ENCODE measurements around the gene DSTYK.

DSTYK gene

DNA sequence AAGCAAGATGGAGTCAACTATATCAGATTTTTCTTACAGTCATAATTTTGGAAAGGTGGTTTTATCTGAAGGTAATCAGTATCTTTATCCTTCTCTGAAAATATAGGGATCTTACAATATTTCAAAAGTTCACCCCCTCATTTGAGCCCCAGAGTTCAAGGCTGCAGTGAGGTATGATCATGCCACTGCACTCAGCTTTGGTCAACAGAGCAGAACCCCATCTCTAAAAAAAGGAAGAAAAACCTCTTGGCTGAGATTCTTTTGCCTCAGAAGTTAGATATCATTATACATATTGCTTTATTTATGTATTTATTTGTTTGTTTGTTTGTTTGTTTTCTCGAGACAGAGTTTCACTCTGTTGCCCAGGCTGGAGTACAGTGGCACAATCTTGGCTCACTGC, 78.2 kb downstream of the DSTYK start:
- no peak for DNase-seq (ENCODE audit: low read depth in 2 of 2)
- TF ChIP-seq, protein P1, sequence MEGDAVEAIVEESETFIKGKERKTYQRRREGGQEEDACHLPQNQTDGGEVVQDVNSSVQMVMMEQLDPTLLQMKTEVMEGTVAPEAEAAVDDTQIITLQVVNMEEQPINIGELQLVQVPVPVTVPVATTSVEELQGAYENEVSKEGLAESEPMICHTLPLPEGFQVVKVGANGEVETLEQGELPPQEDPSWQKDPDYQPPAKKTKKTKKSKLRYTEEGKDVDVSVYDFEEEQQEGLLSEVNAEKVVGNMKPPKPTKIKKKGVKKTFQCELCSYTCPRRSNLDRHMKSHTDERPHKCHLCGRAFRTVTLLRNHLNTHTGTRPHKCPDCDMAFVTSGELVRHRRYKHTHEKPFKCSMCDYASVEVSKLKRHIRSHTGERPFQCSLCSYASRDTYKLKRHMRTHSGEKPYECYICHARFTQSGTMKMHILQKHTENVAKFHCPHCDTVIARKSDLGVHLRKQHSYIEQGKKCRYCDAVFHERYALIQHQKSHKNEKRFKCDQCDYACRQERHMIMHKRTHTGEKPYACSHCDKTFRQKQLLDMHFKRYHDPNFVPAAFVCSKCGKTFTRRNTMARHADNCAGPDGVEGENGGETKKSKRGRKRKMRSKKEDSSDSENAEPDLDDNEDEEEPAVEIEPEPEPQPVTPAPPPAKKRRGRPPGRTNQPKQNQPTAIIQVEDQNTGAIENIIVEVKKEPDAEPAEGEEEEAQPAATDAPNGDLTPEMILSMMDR (IDR thresholded peaks at IDR 0.05; ENCODE audit: low read depth, low read length), result no peak

DNA sequence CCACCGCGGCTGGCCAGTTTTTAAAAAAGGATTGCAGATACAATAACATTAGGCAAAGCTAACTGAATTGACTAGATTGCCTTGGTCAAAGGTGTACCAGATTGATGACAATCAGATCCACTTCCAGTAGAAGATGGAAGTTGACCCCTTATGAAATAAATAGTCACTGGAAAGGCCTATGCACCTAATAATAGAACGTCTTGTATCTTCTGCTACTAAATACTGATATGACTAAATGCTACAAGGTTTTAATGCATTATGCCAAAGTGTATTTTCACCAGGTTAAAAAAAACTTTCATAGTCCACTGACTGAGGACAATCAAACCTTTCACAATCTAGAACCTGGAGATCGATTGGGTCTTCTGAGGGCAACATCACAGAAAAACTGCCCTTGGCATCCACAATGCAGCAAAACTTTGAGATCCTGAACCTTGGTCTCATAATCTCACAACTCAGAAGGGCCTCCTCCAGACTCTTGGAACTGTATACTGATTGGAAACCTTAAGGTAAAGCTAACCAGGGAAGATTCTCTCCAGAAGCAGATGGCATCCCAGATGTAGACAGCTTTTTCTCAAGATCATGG, 82.0 kb downstream of the DSTYK start:
- H3K4me3 ChIP-seq (replicated peaks in 1 of 2; ENCODE audit: low read depth in 2 of 2, low read length in 2 of 2), result no peak overlapping the region
- DNase-seq (ENCODE audit: low read depth in 2 of 2), result no peak
- TF ChIP-seq, protein P1 (IDR thresholded peaks at IDR 0.05; ENCODE audit: low read depth, low read length), result no peak

More for the DNA sequence above, 78.2 kb downstream of the DSTYK start:
- no peak overlapping the region for H3K4me3 ChIP-seq (replicated peaks in 1 of 2; ENCODE audit: low read depth in 2 of 2, low read length in 2 of 2)

DNA sequence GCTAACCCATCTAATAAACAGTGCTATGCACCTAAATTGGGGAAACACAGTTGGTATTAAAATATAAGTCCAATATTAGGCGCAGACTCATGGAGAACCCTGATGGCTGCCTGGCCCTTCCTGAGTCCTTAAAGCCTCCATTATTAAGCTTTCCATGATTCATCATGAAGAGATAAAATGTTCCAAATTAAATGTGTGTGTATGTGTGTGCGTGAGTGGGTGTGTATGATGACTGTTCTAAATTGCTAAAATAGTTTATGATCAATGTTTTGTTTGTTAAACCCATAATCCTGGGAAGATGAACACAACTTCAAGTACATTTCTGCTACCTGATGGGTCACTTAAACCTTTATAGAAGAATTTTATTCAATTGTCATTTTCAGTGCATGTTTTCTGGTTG, 83.5 kb downstream of the DSTYK start:
- TF ChIP-seq, protein P1 (IDR thresholded peaks at IDR 0.05; ENCODE audit: low read depth, low read length), result no peak
- peak in 1 of 2 donors; percentile 8 for DNase-seq (ENCODE audit: low read depth in 2 of 2)
- H3K4me3 ChIP-seq (replicated peaks in 1 of 2; ENCODE audit: low read depth in 2 of 2, low read length in 2 of 2), result no peak overlapping the region

DNA sequence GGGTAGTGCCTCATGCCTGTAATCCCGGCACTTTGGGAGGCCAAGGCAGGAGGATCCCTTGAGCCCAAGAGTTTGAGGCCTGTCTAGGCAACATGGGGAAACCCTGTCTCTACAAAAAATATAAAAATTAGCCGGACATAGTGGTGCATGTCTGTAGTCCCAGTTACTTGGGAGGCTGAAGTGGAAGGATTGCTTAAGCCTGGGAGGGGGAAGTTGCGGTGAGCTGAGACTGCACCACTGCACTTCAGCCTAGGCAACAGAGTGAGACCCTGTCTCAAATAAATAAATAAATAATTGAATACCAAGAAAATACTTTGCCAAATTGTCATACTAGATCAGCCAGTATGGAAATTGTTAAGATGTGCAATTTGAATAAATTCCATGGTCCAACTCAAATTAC, 83.9 kb downstream of the DSTYK start:
- no peak overlapping the region for H3K4me3 ChIP-seq (replicated peaks in 1 of 2; ENCODE audit: low read depth in 2 of 2, low read length in 2 of 2)
- DNase-seq (ENCODE audit: low read depth in 2 of 2), result no peak
- TF ChIP-seq, protein P1 (IDR thresholded peaks at IDR 0.05; ENCODE audit: low read depth, low read length), result no peak

DNA sequence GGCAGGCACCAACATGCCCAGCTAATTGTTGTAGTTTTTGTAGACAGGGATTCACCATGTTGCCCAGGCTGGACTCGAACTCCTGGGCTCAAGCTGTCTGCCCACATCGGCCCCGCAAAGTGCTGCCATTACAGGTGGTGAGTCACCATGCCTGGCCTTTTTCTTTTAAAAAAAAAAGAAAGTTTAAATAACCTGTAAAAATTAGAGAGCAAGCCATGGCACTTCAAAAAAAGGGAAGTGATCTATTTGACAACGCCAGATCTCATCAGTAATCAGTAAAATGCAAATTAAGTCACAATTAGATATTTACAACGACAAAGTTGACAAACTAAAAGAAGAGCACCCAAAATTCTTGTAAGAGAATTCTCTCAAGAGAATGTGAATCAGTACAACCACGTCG, 86.8 kb downstream of the DSTYK start:
- no peak for DNase-seq (ENCODE audit: low read depth in 2 of 2)
- TF ChIP-seq, protein P1 (IDR thresholded peaks at IDR 0.05; ENCODE audit: low read depth, low read length), result no peak
- no peak overlapping the region for H3K4me3 ChIP-seq (replicated peaks in 1 of 2; ENCODE audit: low read depth in 2 of 2, low read length in 2 of 2)

DNA sequence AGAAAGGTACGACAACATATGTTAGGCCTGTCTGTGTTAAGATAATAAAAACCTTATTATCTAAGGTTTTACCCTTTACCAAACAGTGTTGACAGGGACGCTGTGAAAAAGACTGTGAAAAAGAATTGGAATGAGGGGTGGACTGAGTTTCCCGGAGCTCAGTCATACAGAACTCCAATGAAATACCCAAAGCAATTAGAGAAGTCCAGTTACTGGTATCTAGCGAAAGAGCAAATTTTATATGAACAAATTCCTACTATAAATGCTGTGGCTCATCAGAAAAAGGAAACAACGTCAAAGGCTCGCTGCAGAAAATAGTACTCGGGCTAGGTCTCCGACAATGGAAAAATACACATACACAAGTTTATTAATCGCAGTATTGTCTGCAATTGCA, 89.0 kb downstream of the DSTYK start:
- TF ChIP-seq, protein P1 (IDR thresholded peaks at IDR 0.05; ENCODE audit: low read depth, low read length), result no peak
- peak overlapping the region; percentile 80 to 98 for H3K4me3 ChIP-seq (replicated peaks in 1 of 2; ENCODE audit: low read depth in 2 of 2, low read length in 2 of 2)
- no peak for DNase-seq (ENCODE audit: low read depth in 2 of 2)

Measured in cardiac fibroblast (primary cell).